Caco-2 (cell line): ENCODE results near the gene NANS. TPM values are rescaled to one million over a fixed set of nuclear protein-coding genes. Genes with fewer than 3 reads are reported as not detected.

ENCODE experiments used
- BruUV-seq: library from RNA; stranded (reverse); fragments of 400-500 nt; replicated peaks from 2 replicates; lab custom pipeline; 2021; lab: Mats Ljungman, UMichigan
- CTCF ChIA-PET: fragments of 300-600 bp; sonication (Branson Sonifier 250); formaldehyde crosslinking; loops from one replicate; lab custom pipeline; 2022; ENCODE audit warnings: antibody characterized with exemption; lab: Charles Lee
- POLR2A ChIA-PET: fragments of 300-600 bp; sonication (Branson Sonifier 250); formaldehyde crosslinking; loops from one replicate; lab custom pipeline; 2022; ENCODE audit warnings: antibody characterized with exemption; lab: Charles Lee
- DNase-seq, 2 experiments: peaks; one replicate each; pipeline versions ENCODE4 v3.0.0 to v3.0.0-alpha.2; 2020 to 2022
- H3K27me3 ChIP-seq: replicated peaks from 2 replicates; pipeline ENCODE4 v1.6.0; 2011; ENCODE audit warnings: low read length; ENCODE audit not compliant: control insufficient read depth, insufficient read depth
- H3K36me3 ChIP-seq: 2 replicates; pipeline ENCODE4 v1.5.1; 2011; ENCODE audit warnings: low read length; ENCODE audit not compliant: control insufficient read depth, insufficient read depth
- H3K4me1 ChIP-seq: fragments of 250-450 bp; sonication (Bioruptor Pico); 2 replicates; pipeline ENCODE4 v1.5.1; 2020; ENCODE audit warnings: mild to moderate bottlenecking
- H3K4me3 ChIP-seq: 2 replicates; pipeline ENCODE4 v1.5.1; 2011; ENCODE audit warnings: low read depth, mild to moderate bottlenecking, control low read depth, low read length
- H3K9me3 ChIP-seq: fragments of 250-450 bp; sonication (Bioruptor Pico); 2 replicates; pipeline ENCODE4 v1.5.1; 2020; ENCODE audit warnings: mild to moderate bottlenecking, moderate library complexity
- H3K27ac Mint-ChIP-seq: one replicate; pipeline ENCODE4 v1.8.0; 2022; ENCODE audit warnings: mixed read lengths; ENCODE audit not compliant: unreplicated experiment
- H3K27me3 Mint-ChIP-seq: one replicate; pipeline ENCODE4 v1.8.0; 2022; ENCODE audit warnings: mixed read lengths; ENCODE audit not compliant: insufficient read depth, unreplicated experiment
- H3K36me3 Mint-ChIP-seq: one replicate; pipeline ENCODE4 v1.8.0; 2022; ENCODE audit warnings: mild to moderate bottlenecking, mixed read lengths; ENCODE audit not compliant: insufficient read depth, unreplicated experiment
- H3K4me1 Mint-ChIP-seq: one replicate; pipeline ENCODE4 v1.8.0; 2022; ENCODE audit warnings: low read depth, mixed read lengths; ENCODE audit not compliant: unreplicated experiment
- H3K4me3 Mint-ChIP-seq: one replicate; pipeline ENCODE4 v1.8.0; 2022; ENCODE audit warnings: mild to moderate bottlenecking, moderate library complexity, mixed read lengths; ENCODE audit not compliant: unreplicated experiment
- H3K9me3 Mint-ChIP-seq: one replicate; pipeline ENCODE4 v1.8.0; 2022; ENCODE audit warnings: mixed read lengths; ENCODE audit not compliant: unreplicated experiment
- intact Hi-C: fragments of 100-400 bp; cut with micrococcal nuclease; formaldehyde crosslinking; loops from one replicate; pipeline ENCODE4 v1.10.0; 2022; ENCODE audit not compliant: unreplicated experiment
- total RNA-seq: library from RNA; stranded (reverse); gene quantifications from 2 replicates; pipeline ENCODE4 v1.2.3, GENCODE V29; 2022
- TF ChIP-seq, protein P1 (sequence below), 2 experiments: fragments of 200-600 bp in 1 of 2; IDR thresholded peaks; 1 replicate in 1 of 2; 2 replicates in 1 of 2; pipeline versions ENCODE4 v1.5.1 to v1.8.0; 2011 to 2022; ENCODE audit warnings: antibody characterized with exemption in 1 of 2, control low read depth in 1 of 2, inconsistent platforms in 1 of 2, low read depth in 1 of 2, low read length in 1 of 2, mild to moderate bottlenecking in 1 of 2, moderate library complexity in 1 of 2; ENCODE audit not compliant: insufficient read depth in 1 of 2, severe bottlenecking in 1 of 2, unreplicated experiment in 1 of 2

The NANS gene
- total RNA-seq, 1 experiment from 2014 or later: 68.7 TPM

DNA sequence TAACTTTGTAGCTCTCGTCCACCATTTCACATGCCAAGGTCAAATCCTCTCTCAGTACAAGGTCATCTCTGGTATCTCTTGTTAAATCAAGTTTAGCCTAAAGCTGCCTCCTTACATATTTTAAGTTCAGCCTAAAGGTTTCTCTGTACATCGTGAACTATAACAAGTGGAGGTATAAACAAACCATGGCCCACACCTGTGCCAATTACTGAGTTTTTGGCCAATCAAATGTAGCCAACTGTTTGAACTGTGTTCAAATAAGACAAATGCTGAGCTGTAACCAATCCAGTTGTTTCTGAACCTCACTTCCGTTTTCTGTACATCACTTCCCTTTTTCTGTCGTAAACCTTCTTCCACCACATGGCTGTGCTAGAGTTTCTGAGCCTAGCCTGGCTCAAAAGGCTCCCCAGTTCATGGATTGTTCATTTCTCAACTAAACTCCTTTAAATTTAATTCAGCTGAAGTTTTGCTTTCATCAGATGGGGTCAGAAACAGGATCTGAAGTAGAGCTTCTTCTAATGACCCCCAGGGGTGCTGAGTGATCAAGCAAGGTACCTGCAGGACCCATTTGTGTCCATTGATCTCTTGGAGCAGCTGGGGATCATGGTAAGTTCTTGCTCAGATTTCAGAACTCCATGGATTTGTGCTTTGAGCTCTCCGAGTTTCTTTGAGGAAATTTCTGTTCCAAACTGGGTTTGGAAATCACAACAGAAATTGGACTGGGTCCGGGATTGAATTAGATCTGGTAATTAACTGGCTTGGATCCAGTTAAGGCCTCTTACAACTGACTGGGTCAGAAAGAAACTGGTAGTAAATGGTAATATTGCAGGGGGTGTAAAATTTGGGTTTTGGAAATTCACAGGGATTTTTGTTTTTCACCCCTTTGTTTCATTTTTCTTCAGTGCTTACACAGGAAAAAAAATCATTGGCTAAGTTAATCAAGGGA, 11.0 kb upstream of the NANS start:
- no peaks in the 10 kb centered on the region for H3K9me3 ChIP-seq
- Mint-ChIP-seq H3K9me3 (no peaks in the 10 kb centered on the region), H3K4me3 (no peak overlapping the region), H3K36me3 (no peaks in the 10 kb centered on the region), H3K27ac (no peak overlapping the region), H3K4me1 (no peaks in the 10 kb centered on the region), H3K27me3 (no peaks in the 10 kb centered on the region)
- DNase-seq: no peak
- BruUV-seq: no TSS peak
- H3K36me3 ChIP-seq: no peaks in the 10 kb centered on the region
- intact Hi-C loops: no loop called here
- H3K4me1 ChIP-seq: no peaks in the 10 kb centered on the region
- H3K4me3 ChIP-seq: no peak overlapping the region
- CTCF ChIA-PET: interaction anchor here (0.6 kb wide), 1 partner anchor 123 kb away, joined by 3 read pairs; no protein-coding TSS in a partner anchor
- POLR2A ChIA-PET: interaction anchor here (0.9 kb wide), 1 partner anchor 11 kb away, joined by 3 read pairs; the partner anchor contains the start of gene NANS
- TF ChIP-seq, protein P1, sequence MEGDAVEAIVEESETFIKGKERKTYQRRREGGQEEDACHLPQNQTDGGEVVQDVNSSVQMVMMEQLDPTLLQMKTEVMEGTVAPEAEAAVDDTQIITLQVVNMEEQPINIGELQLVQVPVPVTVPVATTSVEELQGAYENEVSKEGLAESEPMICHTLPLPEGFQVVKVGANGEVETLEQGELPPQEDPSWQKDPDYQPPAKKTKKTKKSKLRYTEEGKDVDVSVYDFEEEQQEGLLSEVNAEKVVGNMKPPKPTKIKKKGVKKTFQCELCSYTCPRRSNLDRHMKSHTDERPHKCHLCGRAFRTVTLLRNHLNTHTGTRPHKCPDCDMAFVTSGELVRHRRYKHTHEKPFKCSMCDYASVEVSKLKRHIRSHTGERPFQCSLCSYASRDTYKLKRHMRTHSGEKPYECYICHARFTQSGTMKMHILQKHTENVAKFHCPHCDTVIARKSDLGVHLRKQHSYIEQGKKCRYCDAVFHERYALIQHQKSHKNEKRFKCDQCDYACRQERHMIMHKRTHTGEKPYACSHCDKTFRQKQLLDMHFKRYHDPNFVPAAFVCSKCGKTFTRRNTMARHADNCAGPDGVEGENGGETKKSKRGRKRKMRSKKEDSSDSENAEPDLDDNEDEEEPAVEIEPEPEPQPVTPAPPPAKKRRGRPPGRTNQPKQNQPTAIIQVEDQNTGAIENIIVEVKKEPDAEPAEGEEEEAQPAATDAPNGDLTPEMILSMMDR (IDR thresholded peaks at IDR 0.05; ENCODE audit: insufficient read depth in 1 of 2, low read depth in 1 of 2, low read length in 1 of 2, severe bottlenecking in 1 of 2, unreplicated experiment in 1 of 2): no peak
- H3K27me3 ChIP-seq: no peaks in the 10 kb centered on the region

DNA sequence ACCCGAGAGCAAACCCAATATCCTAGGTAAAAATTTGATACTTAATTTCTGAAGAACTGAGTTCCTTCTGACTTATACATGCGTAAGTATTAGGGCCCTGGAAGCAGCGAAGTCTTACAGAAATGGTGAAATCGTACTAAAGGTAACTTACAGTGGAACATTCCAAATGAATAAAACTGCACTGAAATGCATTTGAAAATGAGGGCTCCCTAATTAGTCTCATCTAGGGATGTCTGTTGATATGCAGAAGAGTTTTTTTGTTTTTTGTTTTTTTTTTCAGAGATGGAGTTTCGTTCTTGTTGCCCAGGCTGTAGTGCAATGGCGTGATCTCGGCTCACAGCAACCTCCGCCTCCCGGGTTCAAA, 10.4 kb upstream of the NANS start:
- Mint-ChIP-seq H3K27ac (no peak overlapping the region), H3K36me3 (no peaks in the 10 kb centered on the region), H3K9me3 (no peaks in the 10 kb centered on the region), H3K27me3 (no peaks in the 10 kb centered on the region), H3K4me3 (no peak overlapping the region), H3K4me1 (no peaks in the 10 kb centered on the region)
- no peaks in the 10 kb centered on the region for H3K4me1 ChIP-seq
- BruUV-seq: no TSS peak
- no peak overlapping the region for H3K4me3 ChIP-seq
- no peaks in the 10 kb centered on the region for H3K27me3 ChIP-seq
- CTCF ChIA-PET: interaction anchor here (0.6 kb wide), 1 partner anchor 124 kb away, joined by 3 read pairs; no protein-coding TSS in a partner anchor
- DNase-seq: no peak
- TF ChIP-seq, protein P1 (IDR thresholded peaks at IDR 0.05; ENCODE audit: insufficient read depth in 1 of 2, low read depth in 1 of 2, low read length in 1 of 2, severe bottlenecking in 1 of 2, unreplicated experiment in 1 of 2): no peak
- POLR2A ChIA-PET: interaction anchor here (0.9 kb wide), 1 partner anchor 10 kb away, joined by 3 read pairs; the partner anchor contains the start of gene NANS
- H3K36me3 ChIP-seq: no peaks in the 10 kb centered on the region
- H3K9me3 ChIP-seq: no peaks in the 10 kb centered on the region
- intact Hi-C loops: no loop called here

DNA sequence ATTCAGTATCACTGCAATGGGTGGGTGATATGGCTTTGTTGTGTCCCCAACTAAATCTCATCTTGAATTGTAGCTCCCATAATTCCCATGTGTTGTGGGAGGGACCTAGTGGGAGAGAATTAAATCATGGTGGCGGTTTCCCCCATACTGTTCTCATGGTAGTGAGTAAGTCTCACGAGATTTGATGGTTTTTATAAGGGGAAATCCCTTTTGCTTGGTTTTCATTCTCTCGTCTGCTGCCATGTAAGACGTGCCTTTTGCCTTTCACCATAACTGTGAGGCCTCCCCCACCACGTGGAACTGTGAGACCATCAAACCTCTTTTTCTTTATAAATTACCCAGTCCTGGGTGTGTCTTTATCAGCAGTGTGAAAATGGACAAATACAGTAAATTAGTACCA, 9.5 kb upstream of the NANS start:
- H3K27me3 ChIP-seq: no peaks in the 10 kb centered on the region
- no peaks in the 10 kb centered on the region for H3K9me3 ChIP-seq
- H3K9me3 Mint-ChIP-seq: no peaks in the 10 kb centered on the region
- no TSS peak for BruUV-seq
- ChIA-PET CTCF (no interaction called here), POLR2A (no interaction called here)
- H3K27me3 Mint-ChIP-seq: no peaks in the 10 kb centered on the region
- no peaks in the 10 kb centered on the region for H3K36me3 Mint-ChIP-seq
- H3K4me3 Mint-ChIP-seq: no peak overlapping the region
- no peaks in the 10 kb centered on the region for H3K4me1 ChIP-seq
- intact Hi-C loops: no loop called here
- no peak overlapping the region for H3K27ac Mint-ChIP-seq
- DNase-seq: no peak
- H3K4me3 ChIP-seq: no peak overlapping the region
- no peaks in the 10 kb centered on the region for H3K36me3 ChIP-seq
- H3K4me1 Mint-ChIP-seq: no peaks in the 10 kb centered on the region
- TF ChIP-seq, protein P1 (IDR thresholded peaks at IDR 0.05; ENCODE audit: insufficient read depth in 1 of 2, low read depth in 1 of 2, low read length in 1 of 2, severe bottlenecking in 1 of 2, unreplicated experiment in 1 of 2): no peak
